Measurements from ENCODE around the gene KRT16. TPM values are rescaled to one million over a fixed set of nuclear protein-coding genes. Genes with fewer than 3 reads are reported as not detected.
"Not testable (repeated sequence)": the region's sequence is repeated elsewhere in the genome, so short reads cannot be mapped to it uniquely, and the experiment has no call there.

KRT16 gene
- total and polyA plus RNA-seq, 2 donors from 2014 or later: 3.1 TPM; not detected in 1

GRCh38 chr17:41627316-41628072 lies 14.9 kb upstream of the KRT16 start:
- H3K9me3 ChIP-seq (ENCODE audit: control insufficient read depth in 2 of 3, insufficient read depth in 1 of 3, low read length in 3 of 3): no peaks in the 10 kb centered on the region
- FAIRE-seq (no peak), DNase-seq (peak in 2 of 5 donors; percentile 18 to 48)
- no peaks in the 10 kb centered on the region for H3K36me3 ChIP-seq (ENCODE audit: control insufficient read depth in 2 of 3, insufficient read depth in 3 of 3, low read length in 3 of 3)
- H3K9ac ChIP-seq (ENCODE audit: low read length in 3 of 3): no peak overlapping the region
- H3K27me3 ChIP-seq (ENCODE audit: control insufficient read depth, insufficient read depth, low read length): no peaks in the 10 kb centered on the region
- H3K4me1 ChIP-seq (ENCODE audit: control insufficient read depth in 2 of 3, insufficient read depth in 2 of 3, low read depth in 1 of 3, low read length in 3 of 3): no peaks in the 10 kb centered on the region
- intact Hi-C loops (cut with DNase I): no loop called here
- no peak overlapping the region for H3K4me3 ChIP-seq (ENCODE audit: low read length in 3 of 3)
- no peak overlapping the region for H3K27ac ChIP-seq (ENCODE audit: low read depth in 2 of 2, low read length in 2 of 2)
- no peak for TF ChIP-seq CTCF (IDR thresholded peaks at IDR 0.05; ENCODE audit: borderline replicate concordance, extremely low read depth, insufficient read depth)

- H3K9ac ChIP-seq (ENCODE audit: low read length in 3 of 3); H3K36me3 ChIP-seq (ENCODE audit: control insufficient read depth in 2 of 3, insufficient read depth in 3 of 3, low read length in 3 of 3); FAIRE-seq; intact Hi-C loops (cut with DNase I); H3K4me3 ChIP-seq (ENCODE audit: low read length in 3 of 3); H3K9me3 ChIP-seq (ENCODE audit: control insufficient read depth in 2 of 3, insufficient read depth in 1 of 3, low read length in 3 of 3); H3K4me1 ChIP-seq (ENCODE audit: control insufficient read depth in 2 of 3, insufficient read depth in 2 of 3, low read depth in 1 of 3, low read length in 3 of 3); DNase-seq; H3K27ac ChIP-seq (ENCODE audit: low read depth in 2 of 2, low read length in 2 of 2); H3K27me3 ChIP-seq (ENCODE audit: control insufficient read depth, insufficient read depth, low read length): not testable (repeated sequence)
Observed at GRCh38 chr17:41626914-41627295, 14.3 kb upstream of the KRT16 start.

DNA sequence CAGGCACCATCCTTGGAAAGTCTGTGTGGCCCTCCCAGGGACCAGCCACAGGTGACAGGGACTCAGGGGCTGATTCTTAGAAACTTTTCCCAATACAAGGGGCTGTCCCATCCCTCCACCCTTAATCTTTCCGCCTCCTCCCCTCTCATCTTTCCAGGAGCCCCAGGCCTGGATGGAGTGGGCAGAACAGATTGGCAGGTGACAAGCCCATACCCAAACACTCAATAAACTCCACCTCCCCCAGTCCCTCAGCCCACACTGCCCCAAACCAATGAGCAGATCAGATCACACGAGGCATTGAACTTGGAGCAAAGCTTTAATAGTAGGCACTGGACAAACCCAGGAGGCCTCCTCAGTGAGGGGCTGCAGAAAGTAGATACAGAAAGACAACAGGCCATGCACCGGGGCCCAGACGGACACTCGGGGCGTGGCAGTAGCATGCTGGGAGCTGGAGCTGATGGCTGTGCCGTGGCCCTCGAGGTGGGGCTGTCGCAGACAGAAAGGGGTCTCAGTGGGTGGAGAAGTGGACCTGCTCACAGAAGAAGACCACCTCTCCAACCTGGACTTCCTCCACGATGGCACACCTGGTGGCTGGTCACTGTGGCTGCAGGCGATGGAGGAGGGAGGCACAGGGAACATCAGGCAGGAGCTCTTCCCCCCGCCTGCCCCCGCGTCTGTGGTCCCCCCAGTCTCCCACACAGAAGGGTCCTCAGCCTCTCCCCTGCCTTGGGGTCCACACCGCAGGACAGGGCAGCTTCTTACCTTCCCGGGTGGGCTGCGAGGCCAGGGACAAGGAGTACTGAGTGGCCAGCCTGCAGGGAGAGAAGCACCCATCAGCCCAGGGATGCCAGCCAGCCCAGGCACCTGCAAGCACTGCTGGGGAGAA lies 13.7 kb upstream of the KRT16 start:
- H3K4me1 ChIP-seq (ENCODE audit: control insufficient read depth in 2 of 3, insufficient read depth in 2 of 3, low read depth in 1 of 3, low read length in 3 of 3); FAIRE-seq; H3K9me3 ChIP-seq (ENCODE audit: control insufficient read depth in 2 of 3, insufficient read depth in 1 of 3, low read length in 3 of 3); H3K27ac ChIP-seq (ENCODE audit: low read depth in 2 of 2, low read length in 2 of 2); H3K27me3 ChIP-seq (ENCODE audit: control insufficient read depth, insufficient read depth, low read length); intact Hi-C loops (cut with DNase I); H3K9ac ChIP-seq (ENCODE audit: low read length in 3 of 3); H3K36me3 ChIP-seq (ENCODE audit: control insufficient read depth in 2 of 3, insufficient read depth in 3 of 3, low read length in 3 of 3); H3K4me3 ChIP-seq (ENCODE audit: low read length in 3 of 3): not testable (repeated sequence)
- peak in 2 of 5 donors; percentile 22 to 57 for DNase-seq

DNA sequence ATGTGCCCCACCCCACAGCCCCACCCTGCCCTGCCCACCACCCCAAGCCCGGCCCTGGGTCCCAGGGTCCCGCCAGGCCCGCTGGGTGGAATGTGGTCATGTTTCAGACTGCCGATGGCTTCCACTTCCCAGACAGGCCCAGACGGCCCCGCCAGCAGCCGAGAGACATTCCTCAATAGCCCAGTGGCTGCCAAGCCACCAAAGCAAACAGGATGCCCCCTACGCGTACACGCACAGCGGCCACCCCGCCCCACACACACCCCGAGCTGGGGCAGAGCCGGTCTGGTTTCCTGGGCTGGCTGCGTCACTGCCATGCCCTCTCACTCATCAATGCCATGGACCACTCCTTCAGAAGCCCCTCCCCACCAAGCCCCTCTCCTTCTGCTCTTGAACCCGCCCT lies 13.0 kb upstream of the KRT16 start:
- no peaks in the 10 kb centered on the region for H3K36me3 ChIP-seq (ENCODE audit: control insufficient read depth in 2 of 3, insufficient read depth in 3 of 3, low read length in 3 of 3)
- no peaks in the 10 kb centered on the region for H3K4me1 ChIP-seq (ENCODE audit: control insufficient read depth in 2 of 3, insufficient read depth in 2 of 3, low read depth in 1 of 3, low read length in 3 of 3)
- DNase-seq: peak in 3 of 5 donors; percentile 26 to 65 (median 41)
- H3K27ac ChIP-seq (ENCODE audit: low read depth in 2 of 2, low read length in 2 of 2): no peak overlapping the region
- TF ChIP-seq CTCF (IDR thresholded peaks at IDR 0.05; ENCODE audit: borderline replicate concordance, extremely low read depth, insufficient read depth): no peak
- no peaks in the 10 kb centered on the region for H3K27me3 ChIP-seq (ENCODE audit: control insufficient read depth, insufficient read depth, low read length)
- no peak overlapping the region for H3K4me3 ChIP-seq (ENCODE audit: low read length in 3 of 3)
- H3K9ac ChIP-seq (ENCODE audit: low read length in 3 of 3): no peak overlapping the region
- H3K9me3 ChIP-seq (ENCODE audit: control insufficient read depth in 2 of 3, insufficient read depth in 1 of 3, low read length in 3 of 3): no peaks in the 10 kb centered on the region
- intact Hi-C loops (cut with DNase I): no loop called here
- FAIRE-seq: no peak

Measured in kidney (tissue), 14 donors.